Measurements from ENCODE around the gene SLC9A3.

SLC9A3 gene

GRCh38 chr5:455806-456205, 68.4 kb downstream of the SLC9A3 start:
- no peak for DNase-seq

DNA sequence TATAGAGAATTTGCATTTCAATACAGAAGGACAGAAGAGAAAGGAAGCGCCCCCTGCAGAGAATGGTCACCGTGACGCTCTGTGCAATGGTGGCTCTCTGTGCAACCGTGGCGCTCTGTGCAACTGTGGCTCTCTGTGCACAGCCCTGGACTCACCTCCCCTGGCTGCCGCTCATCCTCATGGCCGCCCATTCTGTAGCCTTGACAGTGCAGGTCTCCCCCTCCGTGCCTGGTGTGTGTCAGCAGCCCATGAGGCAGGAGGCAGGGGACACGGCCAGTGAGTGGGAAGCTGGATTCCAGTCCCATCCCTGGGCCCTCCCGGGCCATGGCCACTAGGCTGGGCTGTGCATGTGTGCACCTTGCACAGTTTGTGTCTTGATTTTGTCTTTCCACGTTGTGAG, 69.3 kb downstream of the SLC9A3 start:
- DNase-seq, result no peak

DNA sequence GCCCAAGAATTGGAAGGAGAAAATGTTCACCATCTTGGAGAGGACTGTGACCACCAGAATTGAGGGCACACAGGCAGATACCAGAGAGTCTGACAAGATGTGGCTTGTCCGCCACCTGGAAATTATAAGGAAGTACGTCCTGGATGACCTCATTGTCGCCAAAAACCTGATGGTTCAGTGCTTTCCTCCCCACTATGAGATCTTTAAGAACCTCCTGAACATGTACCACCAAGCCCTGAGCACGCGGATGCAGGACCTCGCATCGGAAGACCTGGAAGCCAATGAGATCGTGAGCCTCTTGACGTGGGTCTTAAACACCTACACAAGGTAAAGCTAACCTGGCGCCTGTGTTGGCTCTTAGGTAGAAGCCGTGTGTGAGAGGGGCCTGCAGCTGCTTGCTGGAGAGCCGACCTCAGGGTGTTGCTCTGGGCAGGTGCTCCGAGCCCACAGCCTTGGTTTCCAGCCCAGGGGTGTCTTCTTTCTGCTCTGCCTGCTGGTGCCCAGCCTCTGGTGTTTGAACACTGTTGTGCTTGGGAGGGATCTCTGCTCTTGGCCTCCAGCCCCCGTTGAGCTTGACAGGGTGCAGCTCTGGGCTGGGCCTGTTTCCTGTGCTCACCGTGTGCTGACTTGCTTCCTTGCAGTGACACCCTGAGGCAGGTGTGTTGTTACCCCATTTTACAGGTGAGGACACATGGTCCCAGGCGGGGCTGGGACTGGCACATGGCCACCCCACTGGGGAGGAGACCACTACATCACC, 70.3 kb downstream of the SLC9A3 start:
- DNase-seq, result no peak

GRCh38 chr5:452978-453710, 71.1 kb downstream of the SLC9A3 start:
- no peak for DNase-seq

DNA sequence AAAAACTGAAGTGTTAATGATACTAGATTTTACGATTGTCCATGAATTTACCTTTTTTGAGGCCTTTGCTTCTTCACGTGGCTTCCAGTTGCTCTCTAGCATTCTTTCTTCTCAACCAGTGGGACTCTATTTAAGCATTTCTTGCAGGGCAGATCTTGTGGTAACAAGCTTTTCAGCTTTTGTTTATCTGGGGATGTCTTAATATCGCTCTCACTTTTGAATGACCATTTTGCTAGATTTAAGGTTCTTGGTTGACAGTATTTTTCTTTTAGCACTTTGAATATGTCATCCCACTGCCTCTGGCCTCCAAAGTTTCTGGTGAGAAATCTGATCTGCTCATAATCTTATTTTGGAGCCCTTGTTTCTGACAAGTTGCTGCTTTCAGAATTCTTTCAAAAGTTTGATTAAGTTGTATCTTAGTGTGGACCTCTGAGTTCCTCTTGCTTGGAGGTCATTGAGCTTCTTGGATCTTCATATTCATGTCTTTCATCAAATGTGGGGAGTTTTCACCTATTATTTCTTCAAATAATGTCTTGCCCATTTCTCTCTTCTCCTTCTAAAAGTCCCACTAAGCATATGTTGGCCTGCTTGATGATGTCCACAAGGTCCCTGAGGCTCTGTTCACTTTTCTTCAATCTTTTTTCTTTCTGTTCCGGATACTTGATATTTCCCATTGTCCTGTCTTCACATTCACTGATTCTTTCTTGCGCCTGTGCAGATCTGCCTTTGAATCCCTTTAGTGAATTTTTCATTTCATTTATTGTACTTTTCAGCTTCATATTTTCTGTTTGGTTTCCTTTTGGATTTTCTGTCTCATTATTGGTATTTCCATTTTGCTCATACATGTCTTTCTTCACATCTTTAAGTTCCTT, 72.4 kb downstream of the SLC9A3 start:
- no peak for DNase-seq

- DNase-seq, result no peak
Measured at GRCh38 chr5:449151-449550, 75.1 kb downstream of the SLC9A3 start.

DNA sequence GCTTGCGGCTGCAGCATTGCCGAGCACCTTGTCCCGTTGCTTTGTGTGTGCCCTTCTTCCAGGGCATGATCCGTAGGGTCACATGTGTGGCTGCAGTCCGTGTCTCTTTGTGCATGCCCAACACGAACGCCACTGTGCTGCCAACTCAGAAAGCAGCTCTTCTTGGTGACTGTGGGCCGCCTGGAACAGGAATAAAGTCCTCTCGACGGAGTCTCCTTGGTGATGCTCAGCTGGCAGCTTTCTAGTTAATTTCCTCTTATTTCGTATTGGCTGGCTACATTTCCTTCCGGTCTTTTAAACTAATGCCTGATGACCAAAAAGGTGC, 75.5 kb downstream of the SLC9A3 start:
- no peak for DNase-seq

DNA sequence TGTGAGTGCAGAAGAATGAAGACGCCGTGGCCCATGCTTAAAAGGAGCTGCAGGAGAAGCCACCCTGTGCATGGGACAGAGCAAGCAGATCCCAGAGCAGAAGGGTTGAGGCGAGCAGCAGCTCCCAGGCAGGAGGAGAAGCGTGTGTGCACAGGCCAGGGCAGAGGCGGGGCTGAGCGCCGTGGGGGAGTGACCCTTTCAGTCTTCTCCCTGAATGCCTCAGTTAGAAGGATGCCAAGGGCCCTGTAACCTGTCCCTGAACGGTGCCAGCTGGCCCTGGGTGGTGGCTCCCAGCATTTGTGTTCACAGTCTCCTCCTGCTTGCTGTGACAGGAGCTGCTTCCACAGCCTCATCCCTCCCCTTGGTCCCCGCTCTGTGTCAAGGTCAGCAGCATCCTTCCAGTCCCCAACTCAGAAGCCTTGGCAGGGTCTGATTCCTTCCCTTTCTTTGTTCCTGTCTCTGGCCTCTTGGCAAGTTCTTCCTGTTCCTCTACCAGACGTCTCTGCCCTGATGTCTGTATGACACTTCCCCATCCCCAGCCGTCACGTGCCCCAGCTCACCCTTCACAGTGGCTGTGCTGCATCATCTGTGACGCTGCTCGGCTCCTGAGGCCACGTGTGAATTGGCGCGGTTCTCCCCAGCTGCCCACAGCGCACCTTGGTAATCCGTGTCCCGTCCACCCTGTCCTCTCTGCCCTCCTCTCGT, 76.0 kb downstream of the SLC9A3 start:
- no peak for DNase-seq

DNA sequence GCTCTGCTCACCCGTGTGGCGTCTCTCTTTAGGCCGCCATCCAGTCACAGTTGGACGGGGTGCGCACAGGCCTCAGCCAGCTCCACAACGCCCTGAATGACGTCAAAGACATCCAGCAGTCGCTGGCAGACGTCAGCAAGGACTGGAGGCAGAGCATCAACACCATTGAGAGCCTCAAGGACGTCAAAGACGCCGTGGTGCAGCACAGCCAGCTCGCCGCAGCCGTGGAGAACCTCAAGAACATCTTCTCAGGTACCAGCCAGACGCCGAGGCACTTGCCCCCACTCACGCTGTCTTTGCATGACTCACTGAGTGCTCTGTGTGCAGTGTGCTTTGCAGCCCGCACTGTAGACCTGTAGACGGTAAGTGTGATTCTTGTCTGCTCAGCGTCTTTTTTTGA, 76.7 kb downstream of the SLC9A3 start:
- no peak for DNase-seq

- DNase-seq, result no peak
Measured at GRCh38 chr5:446883-447263, 77.4 kb downstream of the SLC9A3 start.

- no peak for DNase-seq
Measured at GRCh38 chr5:446066-446882, 78.0 kb downstream of the SLC9A3 start.

DNA sequence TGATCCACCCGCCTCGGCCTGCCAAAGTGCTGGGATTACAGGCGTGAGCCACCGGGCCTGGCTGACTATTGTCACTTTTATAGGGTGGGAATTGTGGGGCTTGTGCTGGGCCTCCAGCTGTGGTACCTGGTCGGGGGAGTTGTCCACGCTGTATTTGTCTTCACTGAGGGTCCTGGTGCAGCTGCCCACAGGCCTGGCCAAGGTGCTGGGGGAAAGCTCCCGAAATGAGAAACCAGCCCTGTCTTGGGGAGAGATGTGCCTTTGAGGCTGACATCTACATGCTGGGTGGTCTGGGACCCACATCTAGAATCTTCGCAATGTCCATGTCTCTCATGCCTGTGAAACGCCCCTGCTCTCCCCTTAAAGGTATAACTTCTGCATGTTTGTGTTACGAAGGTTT, 78.7 kb downstream of the SLC9A3 start:
- DNase-seq, result no peak

GRCh38 chr5:444226-444625, 80.0 kb downstream of the SLC9A3 start:
- DNase-seq, result no peak

GRCh38 chr5:443239-444151, 80.8 kb downstream of the SLC9A3 start:
- no peak for DNase-seq

DNA sequence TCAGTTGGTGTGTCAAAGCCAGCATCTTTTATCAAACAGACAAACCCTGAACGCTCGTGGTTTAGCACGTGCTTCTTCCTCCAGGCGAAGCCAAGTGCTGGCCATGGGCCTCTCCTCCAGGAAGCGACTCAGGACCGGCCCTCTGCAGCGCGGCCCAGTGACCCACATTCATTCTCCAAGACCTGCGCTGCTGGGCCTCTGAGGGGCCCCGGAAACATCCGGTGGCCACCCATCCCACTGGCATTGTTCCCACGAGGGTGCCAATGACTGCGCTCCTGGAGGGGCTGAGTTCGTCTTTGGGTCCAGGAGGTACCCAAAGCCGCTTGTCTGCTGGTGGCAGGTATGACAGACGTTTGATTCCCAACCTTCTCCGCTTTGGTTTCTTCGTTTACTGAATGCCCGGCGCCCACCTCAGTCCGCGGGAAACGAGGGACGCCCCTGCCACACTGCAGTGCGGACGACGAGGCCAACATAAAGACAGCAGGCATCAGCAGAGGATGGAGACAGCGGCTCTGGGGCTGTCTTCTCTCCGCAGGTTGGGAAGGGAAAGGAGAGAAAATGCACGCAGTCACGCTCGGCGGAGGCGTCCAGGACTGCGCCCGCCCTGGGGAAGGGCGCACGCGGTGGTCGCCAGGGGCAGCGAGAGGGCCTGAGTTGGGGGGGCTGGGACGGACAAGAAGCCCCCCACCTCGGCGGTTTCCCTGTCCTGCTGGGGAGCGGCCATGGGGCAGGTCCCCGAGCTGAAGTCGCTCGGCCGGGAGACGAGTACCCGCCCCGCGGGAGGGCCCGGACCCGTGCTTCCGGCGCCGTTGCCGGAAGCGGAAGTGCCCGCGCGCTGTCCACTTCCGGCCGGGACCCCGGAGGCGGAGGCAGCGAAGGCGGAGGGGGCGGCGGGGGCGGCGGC, 81.7 kb downstream of the SLC9A3 start, which contains the start of gene EXOC3:
Gene EXOC3 (plus strand): TSS at position 842 of the 904 bp plus-strand sequence. CDS start 3,030 bp downstream, outside the sequence.
- peak; percentile 15 for DNase-seq

DNA sequence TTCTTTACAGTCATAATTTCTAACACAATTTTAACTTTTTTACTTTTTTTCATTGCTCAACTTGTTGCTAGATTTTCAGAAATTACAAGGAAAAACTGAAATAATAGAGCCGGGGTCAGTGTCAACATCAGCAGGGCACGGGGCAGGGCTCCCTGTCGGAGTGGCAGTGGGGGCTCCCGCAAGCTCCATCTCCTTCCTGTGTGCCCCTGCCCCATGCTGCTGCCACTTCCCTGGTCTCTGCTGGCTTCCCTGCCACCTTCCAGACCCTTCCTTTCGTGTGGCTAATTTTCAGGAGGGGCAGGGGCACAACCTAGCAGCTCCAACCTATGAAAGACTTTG, 82.3 kb downstream of the SLC9A3 start:
- DNase-seq, result no peak

DNA sequence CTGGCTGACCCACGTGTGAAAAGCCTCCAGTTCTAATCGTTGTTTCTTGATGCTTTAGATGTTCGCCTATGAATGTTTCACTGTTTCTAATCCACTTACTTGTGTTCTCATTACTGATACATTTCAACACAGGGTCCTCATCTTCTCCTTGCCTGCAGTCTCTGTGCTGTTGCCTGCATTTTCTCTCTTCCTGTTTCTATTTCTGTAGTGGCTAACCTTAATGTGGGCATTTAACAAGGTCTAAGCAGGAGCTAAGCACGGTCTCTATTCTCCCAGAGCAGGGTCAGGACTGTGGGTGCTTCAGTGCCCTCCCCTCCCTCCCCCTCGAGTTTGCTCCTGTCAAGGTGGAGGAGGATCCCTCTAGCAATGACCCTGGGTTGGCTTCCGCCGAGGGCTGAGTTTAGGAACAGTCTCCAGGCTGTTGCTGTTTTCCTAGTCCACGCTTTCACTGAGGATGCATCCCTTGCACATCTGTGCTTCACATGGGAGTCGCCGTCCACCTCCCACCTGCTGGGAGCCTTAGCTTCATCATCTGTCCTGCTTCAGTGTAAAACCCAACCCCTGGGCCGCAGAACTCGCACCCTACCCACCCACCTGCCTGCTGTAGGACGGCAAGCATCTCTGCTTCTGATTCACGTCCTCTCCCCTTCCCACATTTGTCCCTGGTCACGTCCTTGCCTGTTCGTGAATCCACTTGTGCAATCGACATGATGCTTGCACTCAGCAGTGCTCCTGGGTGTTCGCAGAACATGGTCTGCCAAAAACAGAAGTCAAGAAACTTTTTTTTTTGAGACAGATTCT, 83.6 kb downstream of the SLC9A3 start:
- peak; percentile 80 for DNase-seq

DNA sequence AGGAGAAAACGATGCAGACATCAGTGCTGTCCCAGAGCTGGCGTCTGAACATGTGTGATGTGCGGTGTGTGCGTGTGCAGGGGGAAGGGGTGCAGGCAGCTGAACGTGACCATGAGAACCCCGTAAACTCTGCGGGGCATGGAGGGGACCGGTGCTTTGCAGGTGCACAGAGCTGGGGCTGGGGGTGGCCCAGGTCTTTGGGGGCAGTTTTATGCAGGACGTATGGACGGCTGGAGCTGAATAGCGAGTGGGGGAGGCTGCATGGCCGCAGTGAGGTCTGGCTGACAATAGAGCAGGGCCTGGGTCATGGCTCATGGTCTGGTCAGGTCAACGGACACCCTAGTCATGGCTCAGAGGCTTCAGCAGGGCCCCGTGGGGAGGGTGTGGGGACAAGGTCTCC, 84.6 kb downstream of the SLC9A3 start:
- no peak for DNase-seq

DNA sequence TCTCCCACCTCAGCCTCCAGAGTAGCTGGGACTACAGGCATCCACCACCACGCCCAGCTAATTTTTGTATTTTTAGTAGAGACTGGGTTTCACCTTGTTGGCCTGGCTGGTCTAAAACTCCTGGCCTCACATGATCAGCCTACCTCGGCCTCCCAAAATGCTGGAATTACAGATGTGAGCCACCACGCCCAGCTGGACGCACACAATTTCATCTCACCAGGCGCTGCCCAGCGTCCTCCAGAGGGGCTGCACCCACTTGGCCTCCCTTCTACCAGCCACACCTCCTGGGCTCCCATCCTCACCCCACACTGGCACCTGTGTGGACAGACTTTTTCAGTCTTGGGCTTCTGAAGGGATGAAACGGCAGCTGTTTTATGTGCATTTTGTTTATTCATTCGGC, 85.1 kb downstream of the SLC9A3 start:
- no peak for DNase-seq

All from SIG-M5 (cell line).